Parathyroid adenoma (tissue), 2 donors: ENCODE results near the gene TSC22D1.

Experiments used
- H2AFZ ChIP-seq: fragments of 300-600 bp; sonication (generic); one replicate; pipeline ENCODE4 v1.7.0; 2017; ENCODE audit warnings: antibody characterized with exemption, mild to moderate bottlenecking
- H3K27ac ChIP-seq: fragments of 300-600 bp; sonication (generic); one replicate; pipeline ENCODE4 v1.7.0; 2017
- H3K27me3 ChIP-seq: fragments of 300-600 bp; sonication (generic); one replicate; pipeline ENCODE4 v1.7.0; 2017; ENCODE audit warnings: low read length; ENCODE audit not compliant: control insufficient read depth, insufficient read depth
- H3K36me3 ChIP-seq: fragments of 300-600 bp; sonication (generic); one replicate; pipeline ENCODE4 v1.7.0; 2017; ENCODE audit warnings: low read length; ENCODE audit not compliant: control insufficient read depth, insufficient read depth
- H3K4me1 ChIP-seq: fragments of 300-600 bp; sonication (generic); one replicate; pipeline ENCODE4 v1.7.0; 2017; ENCODE audit warnings: control low read depth
- H3K4me2 ChIP-seq: fragments of 300-600 bp; sonication (generic); one replicate; pipeline ENCODE4 v1.7.0; 2017; ENCODE audit warnings: low read length
- H3K4me3 ChIP-seq: fragments of 300-600 bp; sonication (generic); one replicate; pipeline ENCODE4 v1.7.0; 2017; ENCODE audit warnings: low read depth, low read length
- H3K79me2 ChIP-seq: fragments of 300-600 bp; sonication (generic); one replicate; pipeline ENCODE4 v1.7.0; 2017; ENCODE audit warnings: control low read depth
- H3K9ac ChIP-seq: fragments of 300-600 bp; sonication (generic); one replicate; pipeline ENCODE4 v1.7.0; 2017; ENCODE audit warnings: mild to moderate bottlenecking
- H3K9me3 ChIP-seq: fragments of 300-600 bp; sonication (generic); one replicate; pipeline ENCODE4 v1.7.0; 2017; ENCODE audit warnings: low read length; ENCODE audit not compliant: control insufficient read depth
- CTCF ChIP-seq: fragments of 300-600 bp; sonication (generic); IDR thresholded peaks from one replicate; pipeline ENCODE4 v1.7.0; 2017; ENCODE audit warnings: antibody characterized with exemption, mild to moderate bottlenecking
- donor health status: primary hyperparathyroidism.

The TSC22D1 gene

GRCh38 chr13:44417446-44417845 lies 158.7 kb downstream of the TSC22D1 start:
- no peak overlapping the region for H3K27ac ChIP-seq
- H3K9me3 ChIP-seq = no peaks in the 10 kb centered on the region
- H3K27me3 ChIP-seq = no peaks in the 10 kb centered on the region
- no peaks in the 10 kb centered on the region for H3K4me1 ChIP-seq
- no peaks in the 10 kb centered on the region for H3K36me3 ChIP-seq
- no peak overlapping the region for H3K4me3 ChIP-seq
- no peak for TF ChIP-seq CTCF
- H3K9ac ChIP-seq = no peak overlapping the region
- no peak overlapping the region for H3K4me2 ChIP-seq
- no peaks in the 10 kb centered on the region for H3K79me2 ChIP-seq
- H2AFZ ChIP-seq = no peak overlapping the region

GRCh38 chr13:44416744-44417143 lies 159.4 kb downstream of the TSC22D1 start:
- no peak overlapping the region for H3K9ac ChIP-seq
- no peaks in the 10 kb centered on the region for H3K9me3 ChIP-seq
- H3K4me1 ChIP-seq = no peaks in the 10 kb centered on the region
- no peak overlapping the region for H3K4me2 ChIP-seq
- no peak overlapping the region for H3K27ac ChIP-seq
- no peak overlapping the region for H2AFZ ChIP-seq
- no peak overlapping the region for H3K4me3 ChIP-seq
- no peaks in the 10 kb centered on the region for H3K36me3 ChIP-seq
- no peaks in the 10 kb centered on the region for H3K79me2 ChIP-seq
- H3K27me3 ChIP-seq = no peaks in the 10 kb centered on the region
- no peak for TF ChIP-seq CTCF

- Histone ChIP-seq H3K9me3 (no peaks in the 10 kb centered on the region), H3K36me3 (no peaks in the 10 kb centered on the region), H3K27me3 (no peaks in the 10 kb centered on the region), H3K9ac (no peak overlapping the region), H2AFZ (no peak overlapping the region), H3K27ac (no peak overlapping the region), H3K4me3 (no peak overlapping the region), H3K4me2 (no peak overlapping the region), H3K4me1 (no peaks in the 10 kb centered on the region), H3K79me2 (no peaks in the 10 kb centered on the region)
- no peak for TF ChIP-seq CTCF
These were observed 159.8 kb downstream of the TSC22D1 start for GRCh38 chr13:44416301-44416700.

- no peak for TF ChIP-seq CTCF
- H3K4me1 ChIP-seq = no peaks in the 10 kb centered on the region
- H2AFZ ChIP-seq = no peak overlapping the region
- H3K27ac ChIP-seq = no peak overlapping the region
- no peaks in the 10 kb centered on the region for H3K79me2 ChIP-seq
- no peaks in the 10 kb centered on the region for H3K27me3 ChIP-seq
- H3K4me3 ChIP-seq = no peak overlapping the region
- no peak overlapping the region for H3K9ac ChIP-seq
- H3K4me2 ChIP-seq = no peak overlapping the region
- no peaks in the 10 kb centered on the region for H3K9me3 ChIP-seq
- no peaks in the 10 kb centered on the region for H3K36me3 ChIP-seq
These were observed 160.3 kb downstream of the TSC22D1 start for GRCh38 chr13:44415815-44416214.

GRCh38 chr13:44414716-44415115 lies 161.4 kb downstream of the TSC22D1 start:
- Histone ChIP-seq H3K79me2 (no peaks in the 10 kb centered on the region), H3K9ac (no peak overlapping the region), H3K4me2 (no peak overlapping the region), H3K4me1 (no peaks in the 10 kb centered on the region), H3K4me3 (no peak overlapping the region), H3K27ac (no peak overlapping the region), H3K9me3 (no peaks in the 10 kb centered on the region), H3K27me3 (no peaks in the 10 kb centered on the region), H2AFZ (no peak overlapping the region), H3K36me3 (no peaks in the 10 kb centered on the region)
- TF ChIP-seq CTCF = no peak
